Globus pallidus (tissue), 1 donor: ENCODE data around the gene OTOG.

Experiments used
- DNase-seq: peaks from one replicate; pipeline ENCODE4 v3.0.0-alpha.2; 2015; ENCODE audit warnings: low spot score

The OTOG gene

DNA sequence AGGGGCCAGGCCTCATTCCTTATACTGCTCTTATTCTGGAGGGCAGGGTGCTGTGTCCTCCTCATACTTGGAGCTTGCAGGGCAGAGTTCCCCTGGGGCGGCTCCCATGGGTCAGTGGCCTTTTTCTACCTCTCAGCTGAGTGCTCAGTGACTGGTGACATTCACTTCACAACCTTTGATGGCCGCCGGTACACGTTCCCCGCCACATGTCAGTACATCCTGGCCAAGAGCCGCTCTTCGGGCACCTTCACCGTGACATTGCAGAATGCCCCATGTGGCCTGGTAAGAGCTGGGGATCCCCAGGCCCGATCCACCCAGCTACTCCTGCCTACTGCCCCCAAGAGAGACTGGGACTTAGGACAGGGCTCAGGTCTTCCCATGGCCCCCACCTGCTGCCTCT lies 14.5 kb downstream of the OTOG start:
- no peak for DNase-seq

GRCh38 chr11:17563231-17563646 lies 16.2 kb downstream of the OTOG start:
- no peak for DNase-seq

GRCh38 chr11:17563961-17564686 lies 17.1 kb downstream of the OTOG start:
- no peak for DNase-seq

GRCh38 chr11:17564687-17565042 lies 17.6 kb downstream of the OTOG start:
- DNase-seq = no peak

DNA sequence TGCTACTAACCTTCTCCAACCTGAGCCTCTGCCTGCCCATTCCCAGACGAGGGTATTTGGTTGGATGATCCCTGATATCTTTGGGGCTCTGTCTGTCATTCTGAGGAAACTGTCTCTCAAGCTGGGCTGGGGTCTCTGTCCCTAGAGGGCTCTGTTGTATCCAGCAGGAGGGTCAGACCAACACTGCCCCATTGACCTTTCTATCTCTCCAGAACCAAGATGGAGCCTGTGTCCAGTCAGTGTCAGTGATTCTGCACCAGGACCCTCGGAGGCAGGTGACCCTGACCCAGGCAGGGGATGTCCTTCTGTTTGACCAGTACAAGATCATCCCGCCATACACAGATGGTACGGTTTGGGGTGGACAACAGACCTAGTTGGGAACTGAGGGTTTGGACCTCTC lies 21.9 kb downstream of the OTOG start:
- no peak for DNase-seq

GRCh38 chr11:17570034-17570433 lies 23.0 kb downstream of the OTOG start:
- DNase-seq = no peak

DNA sequence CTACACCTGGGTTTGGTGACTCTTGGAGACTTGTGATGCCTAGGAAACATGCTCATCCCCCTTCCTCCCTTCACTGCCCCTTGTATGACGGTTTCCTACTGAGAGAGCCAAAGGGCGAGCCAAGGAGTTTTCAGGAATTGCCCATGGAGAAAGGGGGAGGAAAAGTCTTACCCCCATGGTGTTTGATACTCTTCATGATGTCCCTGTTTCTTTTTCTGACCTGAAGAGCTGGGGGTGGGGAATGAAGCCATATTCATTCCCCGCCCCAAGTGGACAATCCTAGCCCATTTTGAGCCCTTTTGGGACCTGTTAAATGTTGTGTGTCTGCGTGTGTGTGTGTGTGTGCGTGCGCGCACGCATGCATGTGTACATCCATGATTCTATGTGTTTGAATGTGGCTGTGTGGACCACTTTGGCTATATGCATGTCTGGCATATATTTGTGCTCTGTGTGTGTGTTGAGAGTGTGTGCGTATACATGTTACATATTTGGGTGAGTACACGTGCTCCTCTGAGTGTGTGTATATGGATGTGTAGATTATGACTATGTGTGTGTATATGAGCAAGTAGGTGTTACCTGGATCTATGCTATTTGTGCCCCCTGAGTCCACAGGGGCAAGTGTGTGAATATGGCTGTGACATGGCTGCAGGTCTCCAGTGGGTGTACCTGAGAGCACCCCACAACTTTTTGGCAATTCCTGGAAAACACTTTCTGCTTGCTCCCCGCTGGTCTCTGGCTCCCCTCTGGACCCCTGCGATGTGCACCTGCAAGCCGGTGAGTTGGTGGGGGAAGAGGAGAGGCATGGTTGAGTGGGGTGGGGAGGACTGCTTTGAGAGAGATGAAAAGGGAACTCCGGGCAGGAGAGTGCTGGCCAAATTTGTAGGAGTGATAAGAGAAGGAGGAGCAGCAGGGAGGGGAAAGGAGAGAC lies 24.6 kb downstream of the OTOG start:
- no peak for DNase-seq

DNA sequence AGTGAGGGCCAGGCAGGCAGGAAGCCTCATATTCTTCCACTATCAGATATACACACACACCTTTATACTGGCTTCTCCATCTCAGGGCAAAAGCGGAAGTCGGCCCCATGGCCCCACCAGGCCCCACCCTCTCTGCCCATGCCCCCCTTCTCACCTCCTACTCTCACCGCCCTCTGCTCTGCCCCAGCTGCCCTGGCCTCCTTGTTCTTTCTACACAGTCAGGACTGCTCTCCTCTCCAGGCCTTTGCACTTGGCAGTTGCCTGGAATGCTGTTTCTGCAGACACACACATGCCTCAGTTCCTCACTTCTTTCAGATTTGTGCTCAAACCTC lies 25.3 kb downstream of the OTOG start:
- DNase-seq = no peak

DNA sequence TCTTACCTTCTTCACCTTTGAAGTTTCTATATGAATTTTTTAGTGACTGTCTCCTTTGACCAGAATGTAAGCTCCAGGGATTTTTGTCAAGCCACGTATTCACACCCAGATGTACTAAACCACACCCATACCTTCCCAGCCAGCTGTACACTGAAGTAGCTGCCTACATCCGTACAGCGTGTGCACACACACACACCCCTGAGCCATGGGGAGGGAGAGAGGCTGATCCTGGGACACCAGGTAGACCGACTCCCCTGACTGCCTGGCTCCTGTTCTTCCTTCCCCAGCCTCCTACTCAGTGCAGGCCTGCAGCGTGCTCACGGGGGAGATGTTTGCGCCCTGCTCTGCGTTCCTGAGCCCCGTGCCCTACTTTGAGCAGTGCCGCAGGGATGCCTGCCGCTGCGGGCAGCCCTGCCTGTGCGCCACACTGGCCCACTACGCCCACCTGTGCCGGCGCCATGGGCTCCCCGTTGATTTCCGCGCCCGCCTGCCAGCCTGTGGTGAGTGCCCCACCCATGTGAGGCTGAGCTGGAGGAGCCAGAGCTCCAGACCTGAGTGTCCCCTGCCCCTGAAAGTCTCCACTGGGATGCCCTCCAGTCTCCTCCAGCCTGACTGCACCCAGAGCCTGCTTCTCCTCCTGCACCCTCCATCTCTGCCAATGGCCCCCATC lies 25.9 kb downstream of the OTOG start:
- no peak for DNase-seq

GRCh38 chr11:17573526-17573925 lies 26.5 kb downstream of the OTOG start:
- no peak for DNase-seq

GRCh38 chr11:17574141-17575091 lies 27.4 kb downstream of the OTOG start:
- no peak for DNase-seq

GRCh38 chr11:17575431-17576425 lies 28.7 kb downstream of the OTOG start:
- DNase-seq = no peak

DNA sequence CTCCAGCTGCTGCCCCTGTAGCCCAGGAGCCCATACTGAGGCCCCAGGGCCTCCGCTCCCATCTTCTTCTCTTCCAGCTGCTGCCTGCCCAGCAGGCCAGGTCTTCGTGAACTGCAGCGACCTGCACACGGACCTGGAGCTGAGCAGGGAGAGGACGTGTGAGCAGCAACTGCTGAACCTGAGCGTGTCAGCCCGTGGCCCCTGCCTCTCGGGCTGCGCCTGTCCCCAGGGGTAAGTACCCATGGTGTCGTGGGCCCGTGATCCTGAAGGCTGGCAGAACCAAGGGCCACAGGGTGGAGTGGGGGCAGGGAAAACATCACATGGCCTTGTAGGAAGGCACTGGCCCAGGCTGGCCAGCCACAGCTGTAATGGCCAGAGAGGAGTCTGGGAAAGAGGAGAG lies 31.2 kb downstream of the OTOG start:
- DNase-seq = no peak

DNA sequence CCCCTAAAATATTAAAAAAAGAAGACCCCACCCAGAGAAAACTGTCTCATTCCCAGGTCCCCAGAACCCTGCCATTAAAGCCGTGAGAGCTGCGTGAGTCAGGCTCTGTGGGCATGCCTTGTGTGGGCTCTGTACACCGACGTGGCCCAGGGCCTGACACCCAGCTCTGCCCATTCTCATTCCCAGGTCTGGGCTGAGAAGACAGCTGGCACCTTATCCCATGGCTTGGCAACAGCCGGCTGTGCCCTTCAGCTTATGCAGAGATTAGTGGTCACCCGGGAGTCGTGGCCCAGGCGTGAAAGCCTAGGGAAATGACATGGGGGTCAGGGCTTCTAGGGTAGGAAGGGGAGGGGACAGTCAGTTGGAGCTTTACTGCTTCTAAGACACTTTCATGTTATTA lies 31.9 kb downstream of the OTOG start:
- no peak for DNase-seq

GRCh38 chr11:17579451-17579850 lies 32.4 kb downstream of the OTOG start:
- DNase-seq = no peak

DNA sequence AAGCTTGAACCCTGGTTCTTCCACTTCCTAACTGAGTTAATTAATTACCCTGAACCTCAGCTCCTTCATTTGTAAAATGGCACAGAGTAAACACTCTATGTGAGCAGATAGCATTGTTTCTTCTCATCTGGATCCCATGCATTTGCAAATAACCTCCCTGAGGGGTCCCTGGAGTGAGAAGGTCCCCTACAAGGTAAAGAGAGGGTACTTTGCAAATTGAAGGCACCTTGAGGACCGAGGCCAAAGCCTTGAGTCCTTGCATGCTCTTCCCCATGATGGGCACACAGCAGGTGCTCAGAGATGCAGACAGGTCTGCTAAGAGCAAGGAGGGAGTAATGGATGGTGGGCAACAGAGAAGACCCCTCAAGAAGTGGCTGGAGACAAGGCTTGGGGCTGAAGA lies 33.2 kb downstream of the OTOG start:
- no peak for DNase-seq

GRCh38 chr11:17581036-17581731 lies 34.1 kb downstream of the OTOG start:
- DNase-seq = no peak

DNA sequence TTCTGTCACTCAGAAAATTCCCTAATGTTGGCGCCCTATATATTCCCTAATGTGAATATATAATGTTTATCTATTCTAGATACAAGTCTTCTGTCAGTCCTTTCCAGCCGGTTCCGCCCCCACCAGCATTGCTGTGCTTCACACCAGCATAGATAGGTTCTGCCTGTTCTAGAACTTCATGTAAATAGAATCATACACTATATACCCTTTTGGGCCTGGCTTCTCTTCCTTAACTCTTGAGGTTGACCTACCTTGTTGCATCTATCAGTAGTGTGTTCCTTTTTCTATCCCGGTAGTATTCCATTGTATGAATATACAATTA lies 34.6 kb downstream of the OTOG start:
- DNase-seq = no peak

- DNase-seq = no peak
These were observed 39.0 kb downstream of the OTOG start for GRCh38 chr11:17585911-17586695.
